ENCODE measurements around the gene FERMT2.

FERMT2 gene, protein sequence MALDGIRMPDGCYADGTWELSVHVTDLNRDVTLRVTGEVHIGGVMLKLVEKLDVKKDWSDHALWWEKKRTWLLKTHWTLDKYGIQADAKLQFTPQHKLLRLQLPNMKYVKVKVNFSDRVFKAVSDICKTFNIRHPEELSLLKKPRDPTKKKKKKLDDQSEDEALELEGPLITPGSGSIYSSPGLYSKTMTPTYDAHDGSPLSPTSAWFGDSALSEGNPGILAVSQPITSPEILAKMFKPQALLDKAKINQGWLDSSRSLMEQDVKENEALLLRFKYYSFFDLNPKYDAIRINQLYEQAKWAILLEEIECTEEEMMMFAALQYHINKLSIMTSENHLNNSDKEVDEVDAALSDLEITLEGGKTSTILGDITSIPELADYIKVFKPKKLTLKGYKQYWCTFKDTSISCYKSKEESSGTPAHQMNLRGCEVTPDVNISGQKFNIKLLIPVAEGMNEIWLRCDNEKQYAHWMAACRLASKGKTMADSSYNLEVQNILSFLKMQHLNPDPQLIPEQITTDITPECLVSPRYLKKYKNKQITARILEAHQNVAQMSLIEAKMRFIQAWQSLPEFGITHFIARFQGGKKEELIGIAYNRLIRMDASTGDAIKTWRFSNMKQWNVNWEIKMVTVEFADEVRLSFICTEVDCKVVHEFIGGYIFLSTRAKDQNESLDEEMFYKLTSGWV

DNA sequence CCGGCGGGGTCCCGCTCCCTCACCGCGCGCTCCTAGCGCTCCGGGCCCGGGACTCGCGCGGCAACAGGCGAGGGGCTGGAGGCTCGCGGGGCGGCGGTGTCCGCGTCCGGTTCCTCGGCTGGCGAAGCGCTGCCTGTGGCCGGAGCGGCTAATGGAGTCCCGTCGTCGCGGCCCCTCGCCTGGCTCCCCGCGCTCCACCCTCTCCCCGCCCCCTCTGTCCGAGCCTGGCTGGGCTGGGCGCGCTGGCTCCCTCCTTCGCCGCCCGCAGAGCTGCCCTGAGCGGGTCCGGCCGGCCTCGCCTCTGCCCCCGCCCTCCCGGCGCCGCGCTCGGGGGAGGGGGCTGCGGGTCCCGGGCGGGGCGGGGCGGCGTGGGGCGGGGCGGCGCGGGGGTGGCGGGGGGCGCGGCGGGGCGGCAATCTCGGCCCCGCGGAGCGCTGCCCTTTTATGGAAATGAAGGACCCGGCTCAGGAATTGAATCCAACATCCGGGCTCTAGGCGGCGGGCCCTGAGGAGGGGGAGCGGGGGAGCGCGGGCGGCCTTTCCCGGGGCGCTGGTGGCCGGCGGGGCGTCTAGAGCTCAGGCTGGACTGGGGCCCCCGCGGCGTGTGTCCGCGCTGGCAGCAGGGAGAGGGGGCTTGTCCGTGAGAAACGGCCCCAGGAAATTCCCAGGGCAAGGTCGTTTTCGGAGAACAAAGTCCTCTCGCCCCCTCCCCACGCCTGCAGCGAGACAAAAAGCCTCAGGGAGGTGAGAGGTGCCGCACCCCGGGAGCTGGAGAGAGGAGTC lies at the start of gene FERMT2:
Gene FERMT2 (minus strand): TSS at position 153 of the 783 bp plus-strand sequence. CDS start 482 bp downstream, outside the sequence.
- no peak for DNase-seq (ENCODE audit: low read depth in 2 of 2)

DNA sequence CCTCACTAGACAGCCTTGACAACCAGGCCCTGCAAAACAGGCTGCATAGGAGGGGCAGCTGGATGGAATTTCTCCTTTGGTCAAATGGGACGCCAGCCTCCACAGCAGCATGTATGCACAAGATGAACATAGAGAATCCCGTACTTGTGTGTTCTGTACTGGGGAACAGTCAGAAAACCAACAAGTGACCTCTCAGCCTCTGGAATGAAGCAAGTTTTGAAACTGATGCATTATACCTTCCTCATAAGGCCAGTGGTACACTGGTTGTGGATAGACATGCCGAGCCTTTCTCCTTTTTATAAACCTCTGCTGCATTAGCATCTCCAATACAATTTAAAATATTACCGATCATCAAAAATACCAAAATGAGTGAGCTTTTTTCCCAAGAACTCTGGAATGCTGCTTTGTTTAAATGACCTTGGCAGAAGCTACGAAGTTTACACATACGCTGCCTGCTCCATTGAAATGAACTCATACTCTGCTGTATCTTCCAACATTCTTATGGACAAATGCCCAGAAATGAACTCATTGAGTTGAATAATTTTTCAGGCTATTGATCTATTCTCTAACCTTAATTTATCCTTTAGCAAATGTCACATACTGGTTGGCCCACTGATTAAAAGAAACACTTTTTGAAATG lies 47.6 kb upstream of the FERMT2 start:
- no peak for DNase-seq (ENCODE audit: low read depth in 2 of 2)

DNA sequence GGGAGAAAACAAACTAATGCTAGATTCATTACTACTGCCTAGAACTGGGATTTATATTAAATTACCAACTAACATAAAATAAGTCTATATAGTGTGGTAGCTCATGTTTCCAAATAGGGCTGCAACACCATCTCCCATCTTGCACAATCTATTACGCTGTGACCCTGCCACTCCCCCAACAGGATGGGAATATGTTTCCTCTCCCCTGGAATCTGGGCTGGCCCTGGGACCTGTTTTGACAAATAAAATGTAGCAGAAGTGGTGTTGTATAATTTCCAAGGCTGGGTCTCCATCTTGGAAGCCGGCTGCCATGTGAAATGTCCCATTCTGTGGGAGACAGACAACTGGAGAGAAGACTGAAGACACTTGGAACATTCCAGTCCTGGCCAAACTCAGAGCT lies 45.6 kb upstream of the FERMT2 start:
- no peak for DNase-seq (ENCODE audit: low read depth in 2 of 2)

DNA sequence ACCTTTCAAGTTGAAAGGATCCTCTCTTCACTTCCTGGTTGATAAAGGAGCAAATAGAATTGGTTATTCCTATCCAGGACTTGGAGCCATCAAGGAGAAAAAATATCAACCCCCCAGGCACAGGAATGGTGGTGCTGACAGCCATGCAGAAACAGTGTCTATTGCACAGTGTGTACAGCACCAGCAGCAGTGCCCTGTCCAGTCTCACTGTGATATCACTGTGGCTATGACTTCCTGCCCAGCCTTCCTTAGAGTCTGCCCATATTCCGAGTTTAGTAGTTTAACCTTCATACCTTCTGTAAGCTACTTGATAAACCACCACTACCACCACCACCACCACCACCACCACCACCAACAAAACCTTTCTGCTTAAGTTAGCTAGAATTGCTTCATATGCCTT lies 45.1 kb upstream of the FERMT2 start:
- DNase-seq (ENCODE audit: low read depth in 2 of 2): no peak

DNA sequence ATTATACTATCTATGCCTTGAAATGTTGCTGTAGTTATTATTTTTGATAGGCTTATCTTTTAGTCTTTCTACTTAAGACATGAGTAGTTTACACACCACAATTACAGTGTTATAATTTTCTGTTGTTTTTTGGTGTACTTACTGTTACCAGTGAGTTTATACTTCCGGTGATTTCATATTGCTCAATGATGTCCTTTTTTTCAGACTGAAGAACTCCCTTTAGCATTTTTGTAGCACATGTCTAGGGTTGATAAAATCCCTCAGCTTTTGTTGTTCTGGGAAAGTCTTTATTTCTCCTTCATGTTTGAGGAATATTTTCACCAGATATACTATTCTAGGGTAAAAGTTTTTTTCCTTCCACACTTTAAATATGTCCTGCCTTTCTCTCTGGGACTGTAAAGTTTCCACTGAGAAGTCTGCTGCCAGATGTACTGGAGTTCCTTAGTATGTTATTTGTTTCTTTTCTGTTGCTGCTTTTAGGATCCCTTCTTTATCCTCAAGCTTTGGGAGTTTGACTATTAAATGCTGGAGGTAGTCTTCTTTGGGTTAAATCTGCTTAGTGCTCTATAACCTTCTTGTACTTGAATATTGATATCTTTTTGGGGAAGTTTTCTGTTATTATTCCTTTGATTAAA lies 41.5 kb upstream of the FERMT2 start:
- DNase-seq (ENCODE audit: low read depth in 2 of 2): no peak

DNA sequence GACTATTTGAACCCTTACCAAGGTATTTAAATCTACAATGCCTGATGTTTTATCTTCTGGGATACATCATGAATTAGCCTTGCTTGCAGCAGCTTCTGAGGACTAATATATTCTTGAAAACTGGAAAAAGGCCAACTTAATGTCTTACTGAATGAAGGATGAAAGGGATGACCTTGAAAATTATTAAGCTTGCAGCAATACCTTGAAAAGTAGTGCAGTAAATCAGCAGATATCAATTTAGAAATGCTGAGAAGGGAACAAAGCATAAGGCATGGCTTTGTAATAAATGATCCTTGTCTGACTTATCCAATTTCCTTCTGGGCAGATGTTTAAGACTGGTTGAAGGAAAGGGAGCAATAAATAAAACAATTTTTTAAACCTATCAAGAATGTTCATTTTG lies 37.3 kb upstream of the FERMT2 start:
- no peak for DNase-seq (ENCODE audit: low read depth in 2 of 2)

DNA sequence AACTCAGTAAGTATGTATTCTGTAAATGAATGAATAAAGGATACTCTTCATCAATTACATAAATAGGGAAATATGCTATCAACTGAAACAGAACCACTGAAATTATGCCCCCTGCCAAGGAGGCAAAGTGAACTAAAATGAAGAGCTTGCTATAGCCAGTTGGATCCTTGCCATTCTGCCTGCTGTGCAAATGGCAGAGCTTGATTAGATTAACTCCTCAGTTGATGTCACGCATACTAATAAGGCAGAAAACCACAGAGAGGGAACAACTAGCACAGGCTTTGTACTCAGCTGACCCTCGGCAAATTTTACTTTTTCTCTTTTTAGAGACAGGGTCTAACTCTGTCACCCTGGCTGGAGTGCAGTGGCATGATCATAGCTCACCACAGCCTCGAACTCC lies 36.7 kb upstream of the FERMT2 start:
- no peak for DNase-seq (ENCODE audit: low read depth in 2 of 2)

DNA sequence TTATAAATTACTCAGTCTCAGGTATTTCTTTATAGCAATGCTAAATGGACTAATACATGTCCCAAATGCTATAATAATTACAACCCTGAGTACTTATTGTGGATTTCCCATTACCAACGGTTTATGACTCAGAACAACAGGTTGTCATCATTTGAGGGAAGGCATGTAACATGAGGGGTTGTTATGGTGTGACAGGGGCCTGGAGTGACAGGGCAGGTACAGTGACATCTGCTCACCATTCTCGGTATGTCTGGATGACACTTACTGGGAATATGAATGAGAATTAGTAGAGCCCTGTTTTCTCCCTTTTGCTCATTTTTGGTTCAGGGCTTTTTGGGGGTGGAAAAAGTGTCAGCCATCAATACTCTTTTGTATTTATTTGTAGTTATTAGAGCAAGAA lies 36.2 kb upstream of the FERMT2 start:
- no peak for DNase-seq (ENCODE audit: low read depth in 2 of 2)

DNA sequence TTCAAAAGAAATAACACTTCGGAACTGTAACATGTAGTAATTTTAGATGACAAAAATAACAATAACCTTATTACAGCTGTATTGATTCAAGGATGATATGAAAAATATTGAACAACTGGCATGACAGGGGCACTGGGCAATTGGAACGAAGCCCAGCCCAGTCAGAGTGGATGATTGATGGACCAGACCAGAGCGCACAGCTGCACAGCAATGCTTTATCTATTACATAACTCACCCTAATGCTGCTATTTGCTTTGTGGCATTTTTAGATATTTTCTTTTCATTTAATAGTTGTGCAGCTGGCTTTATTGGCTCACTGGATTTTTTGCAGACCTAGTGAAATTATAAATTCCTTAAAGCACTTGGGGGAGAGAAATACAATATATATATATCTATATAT lies 26.9 kb upstream of the FERMT2 start:
- DNase-seq (ENCODE audit: low read depth in 2 of 2): no peak

DNA sequence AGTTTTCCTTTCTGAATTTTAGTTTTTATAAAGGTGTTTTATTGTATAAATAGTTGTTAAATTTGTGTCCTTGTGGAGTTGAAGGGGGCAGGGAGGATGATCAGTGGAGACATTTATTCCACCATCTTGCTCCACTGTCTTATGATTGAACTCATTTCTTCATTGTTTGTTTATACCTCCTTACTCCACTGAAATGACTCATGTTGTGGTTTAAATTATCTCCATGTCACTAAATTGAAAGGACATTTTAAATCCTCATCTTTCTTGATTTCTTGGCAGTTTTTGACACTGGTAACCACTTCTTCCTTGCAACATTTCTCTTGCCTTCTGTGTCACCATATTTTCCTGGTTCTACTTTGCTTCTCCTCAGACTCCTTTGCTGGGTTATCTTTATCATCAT lies 23.6 kb upstream of the FERMT2 start:
- no peak for DNase-seq (ENCODE audit: low read depth in 2 of 2)

DNA sequence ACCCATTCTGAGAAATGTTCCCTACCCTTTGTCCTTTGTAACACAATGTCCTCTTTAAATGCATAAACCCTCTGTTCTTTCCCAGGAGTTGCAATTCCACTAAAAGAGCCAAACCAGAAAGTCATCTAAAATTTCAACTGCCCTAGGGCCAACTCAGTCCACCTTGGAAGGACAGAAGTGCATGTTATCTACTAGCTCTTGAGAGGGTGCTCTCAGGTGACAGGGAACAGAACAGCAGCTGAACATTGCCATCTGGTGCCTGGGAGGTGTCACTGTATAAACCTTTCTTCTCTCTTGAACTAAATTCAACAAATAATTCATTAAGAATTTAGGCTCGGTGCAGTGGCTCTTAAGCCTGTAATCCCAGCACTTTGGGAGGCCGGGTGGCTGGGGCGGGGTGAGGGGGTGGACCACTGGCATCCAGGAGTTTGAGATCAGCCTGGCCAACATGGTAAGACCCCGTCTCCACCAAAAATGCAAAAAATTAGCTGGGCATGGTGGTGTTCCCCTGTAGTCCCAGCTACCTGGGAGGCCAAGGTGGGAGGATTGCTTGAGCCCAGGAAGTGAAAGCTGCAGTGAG lies 10.3 kb upstream of the FERMT2 start:
- DNase-seq (ENCODE audit: low read depth in 2 of 2): peak in 1 of 2 donors; percentile 19

DNA sequence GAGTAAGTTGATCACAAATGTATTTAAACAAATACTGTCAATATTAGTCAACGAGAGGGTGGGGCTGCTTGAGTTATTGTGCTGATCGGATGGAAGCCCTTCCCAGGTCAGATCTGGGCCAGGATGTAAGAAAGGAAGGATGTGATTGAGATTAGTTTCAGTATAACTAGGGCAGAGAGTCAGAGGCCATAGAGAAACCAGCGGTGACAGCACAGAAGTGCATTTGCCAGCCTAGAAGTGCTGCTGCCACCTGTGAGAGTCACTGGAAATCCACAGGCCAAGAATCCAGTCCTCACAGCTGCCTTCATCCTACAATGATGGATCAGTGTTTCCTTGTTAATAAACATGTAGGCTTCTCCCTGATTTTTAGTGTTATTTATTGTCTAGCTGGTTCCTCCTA lies 9.8 kb upstream of the FERMT2 start:
- DNase-seq (ENCODE audit: low read depth in 2 of 2): no peak

DNA sequence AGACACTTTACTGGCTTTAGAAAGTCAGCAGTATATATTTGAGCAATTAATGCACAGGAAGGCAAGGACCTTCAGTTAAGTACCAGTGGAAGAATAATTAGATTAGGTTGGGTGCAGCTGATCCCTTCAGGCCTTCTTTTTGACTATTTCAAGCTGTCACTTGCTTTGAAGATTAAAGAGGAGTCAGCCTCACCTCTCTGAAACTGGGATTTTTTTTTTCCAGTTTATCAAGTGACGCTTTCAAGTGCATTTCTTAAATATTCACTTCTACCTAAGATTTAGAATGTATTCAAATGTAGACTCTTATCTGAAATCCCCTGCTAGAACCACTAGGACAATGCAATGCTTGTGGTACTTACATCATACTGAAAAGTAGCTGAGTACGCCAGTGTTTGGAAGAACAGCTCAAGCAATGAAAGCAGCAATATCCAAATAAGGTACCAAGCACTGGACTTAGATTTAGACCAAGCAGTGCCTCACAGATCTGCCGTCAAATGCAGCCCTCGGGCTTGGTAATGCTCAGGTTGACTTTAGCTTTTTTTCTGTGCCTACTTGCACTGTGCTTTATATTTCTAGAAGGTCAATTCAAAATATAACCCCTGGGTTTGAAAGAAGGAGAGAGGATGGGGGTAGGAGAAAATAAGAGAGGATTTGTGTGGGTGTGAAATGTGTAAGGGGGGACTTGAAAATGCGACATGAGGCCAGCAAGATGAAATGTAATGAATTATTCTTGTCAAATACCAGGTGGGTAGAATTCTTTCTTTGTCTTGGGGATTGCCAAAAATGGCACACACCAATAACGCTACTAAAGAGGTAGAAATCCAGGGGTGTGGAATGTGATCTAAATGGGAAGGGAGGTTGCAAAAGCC lies 3.7 kb upstream of the FERMT2 start:
- DNase-seq (ENCODE audit: low read depth in 2 of 2): no peak

DNA sequence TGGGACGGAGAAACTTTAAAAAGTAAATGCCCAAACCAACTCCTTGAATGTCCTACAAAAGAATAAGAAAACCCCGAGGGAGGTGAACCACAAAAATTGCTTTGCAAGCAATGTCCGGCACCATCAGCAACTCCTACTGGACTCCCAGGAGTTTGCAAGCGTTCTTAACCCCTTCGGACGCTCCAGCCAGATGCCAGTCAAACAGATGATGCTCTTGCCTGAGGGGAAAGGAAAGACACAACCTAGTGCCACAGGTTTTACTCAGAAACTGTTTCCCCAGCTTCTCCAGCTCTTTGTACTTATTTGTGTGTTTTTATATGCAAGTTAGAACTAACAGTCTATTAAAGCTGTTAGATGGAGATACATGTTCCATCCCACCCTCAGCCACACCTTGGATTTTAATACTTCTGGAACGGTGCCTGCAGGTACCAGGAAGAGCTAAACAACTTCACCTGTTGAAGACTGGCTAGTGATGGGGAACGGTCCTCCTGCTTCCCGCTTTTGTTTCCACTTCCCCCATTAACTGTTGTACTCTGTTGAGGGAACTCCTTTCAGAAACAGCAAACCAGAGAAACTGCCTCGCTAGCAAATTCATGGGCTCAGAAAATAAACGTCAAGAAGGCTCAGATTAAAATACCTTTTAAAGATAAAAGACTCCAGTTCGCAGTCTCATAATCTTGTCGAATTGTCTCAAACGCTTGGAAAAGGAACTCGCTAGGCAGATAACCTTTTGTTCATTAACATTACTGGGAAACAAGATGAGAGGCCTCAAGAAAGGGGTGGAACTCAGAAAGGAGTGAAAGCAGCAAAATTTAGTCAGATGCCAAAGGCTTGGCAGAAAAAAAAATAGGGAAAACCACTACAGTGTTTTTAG lies 1.1 kb upstream of the FERMT2 start:
- no peak for DNase-seq (ENCODE audit: low read depth in 2 of 2)

DNA sequence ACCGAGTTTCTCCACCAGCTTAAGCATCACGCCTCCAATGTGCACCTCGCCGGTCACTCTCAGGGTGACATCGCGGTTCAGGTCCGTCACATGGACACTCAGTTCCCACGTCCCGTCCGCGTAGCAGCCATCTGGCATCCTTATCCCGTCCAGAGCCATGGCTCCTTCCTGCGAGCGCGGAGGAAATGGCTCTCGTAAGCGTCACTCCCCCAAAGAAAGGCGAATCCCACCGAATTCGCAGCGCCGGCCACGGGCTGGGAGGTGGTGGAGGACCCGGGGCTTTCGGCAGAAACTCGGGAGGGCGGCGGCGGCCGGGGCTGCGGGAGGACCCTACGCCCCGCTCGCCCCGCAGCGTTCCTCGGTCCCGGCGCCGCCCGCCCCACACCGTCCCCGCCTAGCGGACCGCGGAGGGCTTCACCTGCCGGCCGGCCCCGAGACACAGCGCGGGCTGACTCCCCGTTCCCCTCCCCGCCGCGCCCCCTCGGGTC lies 396 bp downstream of the FERMT2 start:
- DNase-seq (ENCODE audit: low read depth in 2 of 2): no peak

DNA sequence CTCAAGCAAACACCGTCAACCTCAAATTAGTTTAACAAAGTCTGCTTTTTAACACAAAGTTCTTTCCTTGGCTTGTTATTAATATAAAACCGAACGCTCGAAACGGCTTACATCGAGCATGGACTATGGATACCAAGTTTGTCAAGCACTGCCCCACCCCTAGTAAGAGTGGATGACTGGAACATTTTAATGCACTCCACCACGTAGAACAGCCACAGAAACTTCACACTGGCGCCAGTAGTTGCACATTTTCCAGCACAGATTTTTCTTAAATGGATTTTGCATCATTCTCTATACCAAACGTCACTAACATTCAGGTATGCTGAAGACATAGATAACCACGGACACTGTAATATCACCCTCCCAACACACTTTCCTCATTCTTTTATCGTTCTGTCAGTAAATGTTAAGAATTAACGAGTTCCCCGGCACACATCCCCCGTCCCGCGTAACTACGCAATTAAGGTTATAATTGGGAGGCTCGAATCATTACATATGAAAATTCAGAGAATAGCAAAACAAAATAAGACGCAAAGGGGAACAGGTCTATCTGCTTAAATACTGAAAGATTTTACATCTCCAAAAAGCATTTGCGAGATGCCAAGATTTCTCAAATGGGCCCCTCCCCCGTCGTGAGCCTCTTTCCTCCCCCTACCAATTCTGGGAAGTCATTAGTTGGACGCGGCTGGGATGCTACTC lies 990 bp downstream of the FERMT2 start:
- no peak for DNase-seq (ENCODE audit: low read depth in 2 of 2)

DNA sequence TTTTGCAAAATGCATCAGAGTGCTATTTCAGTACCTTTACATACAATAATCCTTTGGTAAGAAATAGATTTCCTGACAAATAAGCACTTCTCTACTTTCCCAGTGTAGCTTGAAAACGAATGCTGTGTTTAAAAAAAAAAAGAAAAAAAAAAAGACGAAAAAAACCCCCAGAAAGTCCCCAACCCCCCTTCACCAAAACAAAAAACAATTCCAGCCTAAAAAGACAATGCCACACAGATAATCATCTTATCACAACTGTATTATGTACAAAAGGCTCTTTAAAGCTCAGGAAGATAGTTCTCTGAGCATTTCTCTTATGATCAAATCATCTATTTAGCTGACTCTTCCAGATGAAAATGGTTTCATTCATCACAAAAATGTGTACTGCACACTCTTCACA lies 1.6 kb downstream of the FERMT2 start:
- no peak for DNase-seq (ENCODE audit: low read depth in 2 of 2)

DNA sequence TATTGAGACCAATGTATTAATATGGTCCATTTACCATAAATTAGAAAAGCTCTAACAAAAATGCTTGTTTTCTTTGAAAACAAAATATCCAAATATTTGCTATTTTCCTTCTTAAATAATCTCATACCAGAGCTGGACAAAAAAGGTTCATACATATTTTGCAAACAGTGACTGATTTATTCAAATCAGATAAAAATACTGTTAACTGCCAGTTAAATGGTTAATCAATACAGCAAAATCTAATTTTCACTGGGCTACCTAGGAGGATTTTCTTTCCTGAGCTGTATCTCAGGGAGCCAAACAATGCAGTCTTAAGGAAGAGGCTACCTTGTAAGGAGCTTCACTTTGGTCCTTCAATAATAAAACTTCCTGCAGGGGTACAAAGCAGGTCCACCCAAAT lies 2.0 kb downstream of the FERMT2 start:
- DNase-seq (ENCODE audit: low read depth in 2 of 2): no peak

DNA sequence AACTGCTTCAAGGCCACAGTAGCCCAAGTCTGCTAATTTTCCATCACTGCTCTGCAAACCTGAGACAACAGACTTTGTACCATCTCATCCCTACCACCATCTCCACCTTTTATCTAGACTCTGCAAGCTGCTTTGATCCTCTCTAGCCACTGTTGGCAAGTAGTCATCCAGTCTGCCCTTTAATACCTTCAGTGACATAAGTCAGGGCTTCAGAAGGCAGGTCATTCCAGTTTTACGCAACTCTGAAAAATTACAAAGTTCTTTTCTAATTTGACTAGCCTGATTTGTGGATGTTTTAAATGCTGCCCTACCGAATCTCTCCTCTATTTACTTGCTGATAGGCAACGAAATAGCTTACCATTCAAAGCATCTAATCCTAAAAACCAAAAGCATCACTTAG lies 2.8 kb downstream of the FERMT2 start:
- DNase-seq (ENCODE audit: low read depth in 2 of 2): no peak

Measured in stimulated activated CD8-positive, alpha-beta memory T cell treated with anti-CD3 and anti-CD28 coated beads, Interleukin-15, amount 100 ng/mL, for 4 hours (primary cell).